ENCODE measurements around the gene LCLAT1.

- no peak for TF ChIP-seq CTCF (optimal IDR thresholded peaks at IDR 0.05 in 1 of 3, IDR thresholded peaks at IDR 0.05 in 1 of 3, conservative IDR thresholded peaks at IDR 0.05 in 1 of 3; ENCODE audit: extremely low read depth in 1 of 3, insufficient read depth in 2 of 3, low read length in 3 of 3)
- TF ChIP-seq EZH2 (IDR thresholded peaks at IDR 0.05; ENCODE audit: low read length), result no peak
Observed at GRCh38 chr2:30605197-30605596, 158.2 kb downstream of the LCLAT1 start.
